ENCODE results near the gene AUNIP.

- TF ChIP-seq CTCF (conservative IDR thresholded peaks at IDR 0.05 in 1 of 2, IDR thresholded peaks at IDR 0.05 in 1 of 2; ENCODE audit: low read depth in 1 of 2, low read length in 2 of 2) (no peak), EZH2 (IDR thresholded peaks at IDR 0.05; ENCODE audit: low read length, missing control alignments) (no peak)
These were observed 17.4 kb upstream of the AUNIP start for GRCh38 chr1:25876693-25877077.
